Psoas muscle (tissue), 8 donors: ENCODE measurements around the gene SLC38A10. TPM values are rescaled to one million over a fixed set of nuclear protein-coding genes. Genes with fewer than 3 reads are reported as not detected.

ENCODE experiments used
- ATAC-seq, 4 donors: fragments of 200-7000 bp; cut with Tn5 transposase; one replicate each; pipeline ENCODE4 v1.9.1; 2020; ENCODE audit warnings: moderate library complexity in 3 of 4, mild to moderate bottlenecking in 2 of 4
- DNase-seq, 2 donors: peaks; one replicate each; pipeline ENCODE4 v3.0.0-alpha.2; 2020
- H3K27ac ChIP-seq: fragments of 200-600 bp; one replicate; pipeline ENCODE4 v1.8.0; 2022
- H3K27me3 ChIP-seq, 3 donors: fragments of 200-600 bp in 1 of 3; one replicate each; pipeline versions ENCODE4 v1.6.1 to v1.8.0; 2013 to 2022; ENCODE audit warnings: low read length in 2 of 3, mild to moderate bottlenecking in 2 of 3, moderate library complexity in 1 of 3; ENCODE audit not compliant: insufficient read depth in 3 of 3
- H3K36me3 ChIP-seq, 2 donors: fragments of 200-600 bp in 1 of 2; one replicate each; pipeline versions ENCODE4 v1.6.1 to v1.8.0; 2013 to 2022; ENCODE audit warnings: low read depth in 1 of 2, mild to moderate bottlenecking in 1 of 2, moderate library complexity in 1 of 2; ENCODE audit not compliant: insufficient read depth in 1 of 2
- H3K4me1 ChIP-seq: fragments of 200-600 bp; one replicate; pipeline ENCODE4 v1.8.0; 2022
- H3K4me3 ChIP-seq: fragments of 200-600 bp; one replicate; pipeline ENCODE4 v1.8.0; 2022; ENCODE audit warnings: mild to moderate bottlenecking
- H3K9me3 ChIP-seq: fragments of 200-600 bp; one replicate; pipeline ENCODE4 v1.8.0; 2022
- WGBS, 3 donors: extraction: QIAGEN DNeasy Blood & Tissue Kit; methylation state at CpG; one replicate each; pipeline versions ENCODE4 v1.1.6 to v1.1.7; 2013; 5-methylcytosine and 5-hydroxymethylcytosine counted together
- intact Hi-C, 2 donors: fragments of 100-400 bp; cut with DNase I; formaldehyde crosslinking; loops; one replicate each; pipeline versions ENCODE4 v1.11.0 to v1.14.2; 2022
- polyA plus RNA-seq, 3 donors: library from polyadenylated mRNA; stranded (reverse); fragments of 200-250 nt; gene quantifications; one replicate each; pipeline ENCODE4 v1.2.3, GENCODE V29; 2013
- total RNA-seq, 4 donors: library from RNA; stranded (reverse); fragmentation: NEBNext Ultra II Directional in 2 of 4; extraction: Animal tissue kit (Norgen Biotek cat#: 25700) in 2 of 4; gene quantifications; one replicate each; pipeline versions ENCODE4 v1.2.1 to v1.2.4, GENCODE V29; 2021 to 2023
- TF ChIP-seq, protein P1 (sequence below): fragments of 200-600 bp; IDR thresholded peaks from one replicate; pipeline ENCODE4 v1.8.0; 2022; ENCODE audit warnings: antibody characterized with exemption
- donor health status: healthy with polysubstance abuse.
- donor health status: DM: no; HTN: no; CAD: no; lungs with moderate emphysema.
- donor health status: Bipolar disorder and iron deficiency.
- donor health status: healthy.
- donor health status: DM: yes; HTN: yes; CAD: no.
- donor health status: DM: no; HTN: no; CAD: no.
- donor health status: DM: no; HTN: no; CAD: no.
- donor health status: DM: yes; HTN: yes; CAD: no.

SLC38A10 gene
- total and polyA plus RNA-seq, 7 donors = 16.7 to 40.6 (median 19.8) TPM

DNA sequence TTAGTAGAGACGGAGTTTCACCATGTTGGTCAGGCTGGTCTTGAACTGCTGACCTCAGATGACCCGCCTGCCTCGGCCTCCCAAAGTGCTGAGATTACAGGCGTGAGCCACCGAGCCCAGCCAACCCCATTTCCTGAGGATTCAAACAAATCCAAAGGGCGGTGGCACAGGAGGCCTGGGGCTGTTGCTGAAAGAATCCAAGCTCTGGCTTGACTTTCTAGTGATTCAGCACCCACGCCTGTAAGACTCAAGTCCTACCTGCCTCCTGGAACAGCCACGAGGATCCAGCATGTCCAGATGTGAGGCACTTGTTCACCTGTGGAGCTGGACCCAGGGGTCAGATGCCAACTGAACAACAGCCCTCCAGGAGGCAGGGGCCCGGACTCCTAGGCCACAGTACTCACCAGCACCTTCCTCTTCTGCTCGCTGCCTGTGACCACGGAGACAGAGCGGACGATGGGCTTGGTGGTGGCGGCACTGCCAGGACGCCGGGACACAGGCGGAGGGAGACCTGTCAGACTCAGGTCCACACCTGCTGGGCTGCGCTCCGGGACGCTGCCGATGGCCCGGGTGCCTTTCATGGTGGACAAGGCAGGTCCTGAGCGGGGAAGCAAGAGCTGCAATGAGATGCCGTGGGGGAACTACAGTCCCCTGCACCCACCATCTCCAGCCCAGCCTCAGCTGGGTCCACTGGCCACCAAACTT lies 75.5 kb downstream of the SLC38A10 start:
- H3K9me3 ChIP-seq = no peaks in the 10 kb centered on the region
- WGBS, 3 donors = 93 to 97% (median 95%) methylated on average over 24 of the region's 24 CpGs
- intact Hi-C loops = no loop called here
- peaks cover 0 to 7% of the 10 kb centered on the region in 2 donors for H3K36me3 ChIP-seq
- DNase-seq = no peak
- no peak overlapping the region for H3K4me3 ChIP-seq
- H3K27ac ChIP-seq = no peak overlapping the region
- no peak for ATAC-seq
- no peaks in the 10 kb centered on the region for H3K27me3 ChIP-seq
- TF ChIP-seq, protein P1, sequence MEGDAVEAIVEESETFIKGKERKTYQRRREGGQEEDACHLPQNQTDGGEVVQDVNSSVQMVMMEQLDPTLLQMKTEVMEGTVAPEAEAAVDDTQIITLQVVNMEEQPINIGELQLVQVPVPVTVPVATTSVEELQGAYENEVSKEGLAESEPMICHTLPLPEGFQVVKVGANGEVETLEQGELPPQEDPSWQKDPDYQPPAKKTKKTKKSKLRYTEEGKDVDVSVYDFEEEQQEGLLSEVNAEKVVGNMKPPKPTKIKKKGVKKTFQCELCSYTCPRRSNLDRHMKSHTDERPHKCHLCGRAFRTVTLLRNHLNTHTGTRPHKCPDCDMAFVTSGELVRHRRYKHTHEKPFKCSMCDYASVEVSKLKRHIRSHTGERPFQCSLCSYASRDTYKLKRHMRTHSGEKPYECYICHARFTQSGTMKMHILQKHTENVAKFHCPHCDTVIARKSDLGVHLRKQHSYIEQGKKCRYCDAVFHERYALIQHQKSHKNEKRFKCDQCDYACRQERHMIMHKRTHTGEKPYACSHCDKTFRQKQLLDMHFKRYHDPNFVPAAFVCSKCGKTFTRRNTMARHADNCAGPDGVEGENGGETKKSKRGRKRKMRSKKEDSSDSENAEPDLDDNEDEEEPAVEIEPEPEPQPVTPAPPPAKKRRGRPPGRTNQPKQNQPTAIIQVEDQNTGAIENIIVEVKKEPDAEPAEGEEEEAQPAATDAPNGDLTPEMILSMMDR = no peak
- H3K4me1 ChIP-seq = peaks cover 18% of the 10 kb centered on the region

DNA sequence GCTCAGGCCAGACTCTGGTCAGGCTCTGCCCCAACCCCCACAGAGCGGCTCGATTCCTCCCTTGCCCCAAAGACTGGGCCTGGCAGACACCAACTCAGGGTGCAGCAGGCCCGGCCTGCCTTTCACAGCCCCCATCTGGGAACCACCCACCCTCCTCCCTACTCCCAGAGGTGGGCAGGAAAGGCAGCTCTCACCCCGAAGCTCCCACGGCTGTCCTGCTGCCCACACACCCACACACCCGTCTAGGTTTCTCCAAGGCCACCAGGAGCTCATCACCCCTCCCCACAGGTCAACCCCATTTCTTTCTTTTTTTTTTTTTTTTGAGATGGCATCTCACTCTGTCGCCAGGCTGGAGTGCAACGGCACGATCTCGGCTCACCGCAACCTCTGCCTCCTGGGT lies 76.1 kb downstream of the SLC38A10 start:
- ATAC-seq (no peak), DNase-seq (no peak)
- TF ChIP-seq, protein P1 = no peak
- intact Hi-C loops = no loop called here
- 93 to 95% (median 95%) methylated on average over 11 of the region's 11 CpGs for WGBS, 3 donors
- H3K4me1 ChIP-seq = peaks cover 18% of the 10 kb centered on the region
- H3K36me3 ChIP-seq = peaks cover 0 to 7% of the 10 kb centered on the region in 2 donors
- no peak overlapping the region for H3K27ac ChIP-seq
- no peaks in the 10 kb centered on the region for H3K27me3 ChIP-seq
- no peaks in the 10 kb centered on the region for H3K9me3 ChIP-seq
- H3K4me3 ChIP-seq = no peak overlapping the region

DNA sequence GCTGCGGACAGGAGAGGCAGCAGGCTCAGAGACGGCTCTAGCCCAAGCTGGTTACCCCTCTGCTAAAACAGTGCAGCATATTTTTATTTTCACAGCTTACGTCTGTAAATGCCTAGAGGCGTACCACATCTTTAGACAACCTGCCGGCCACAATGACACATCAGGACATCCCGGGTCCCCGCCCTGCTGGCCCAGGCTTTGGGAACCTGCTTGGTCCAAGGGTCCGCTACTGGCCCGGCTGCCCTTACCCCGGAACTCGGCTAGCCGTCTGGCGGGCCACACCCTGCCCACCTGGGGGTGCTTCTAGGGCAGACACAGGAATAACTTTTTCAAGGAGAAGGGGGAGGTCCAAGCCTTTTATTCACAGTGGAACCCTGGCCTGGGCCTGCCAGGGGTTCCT lies 76.6 kb downstream of the SLC38A10 start:
- 92 to 95% (median 93%) methylated on average over 13 of the region's 13 CpGs for WGBS, 3 donors
- intact Hi-C loops = no loop called here
- ATAC-seq = no peak
- Histone ChIP-seq H3K36me3 (peaks cover 0 to 7% of the 10 kb centered on the region in 2 donors), H3K9me3 (no peaks in the 10 kb centered on the region), H3K4me1 (peaks cover 14% of the 10 kb centered on the region), H3K27ac (no peak overlapping the region), H3K27me3 (no peaks in the 10 kb centered on the region), H3K4me3 (no peak overlapping the region)
- no peak for DNase-seq
- TF ChIP-seq, protein P1 = no peak

DNA sequence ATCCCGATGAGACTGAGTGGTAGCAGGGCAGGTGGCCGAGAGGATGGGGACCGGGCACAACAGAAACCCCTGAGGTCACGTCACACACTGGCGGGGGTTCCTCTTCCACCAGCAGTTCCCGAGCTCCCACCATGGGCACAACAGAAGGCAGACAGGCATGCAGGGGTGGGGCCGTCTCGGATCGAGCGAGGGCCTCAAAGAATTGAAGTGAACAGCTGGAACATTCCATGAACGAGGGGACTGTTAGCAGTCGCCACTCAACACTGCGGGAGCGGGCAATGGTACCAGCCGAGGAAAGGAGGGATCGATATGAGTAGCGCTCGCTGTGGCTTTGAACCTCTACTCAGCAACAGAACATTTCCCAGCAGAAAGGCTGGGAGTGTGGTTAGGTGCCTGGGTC lies 77.6 kb downstream of the SLC38A10 start:
- WGBS, 3 donors = 57 to 72% (median 59%) methylated on average over 18 of the region's 18 CpGs
- ATAC-seq = no peak
- Histone ChIP-seq H3K27me3 (no peaks in the 10 kb centered on the region), H3K4me3 (no peak overlapping the region), H3K4me1 (peaks cover 10% of the 10 kb centered on the region), H3K27ac (no peak overlapping the region), H3K9me3 (no peaks in the 10 kb centered on the region), H3K36me3 (peaks cover 0 to 7% of the 10 kb centered on the region in 2 donors)
- no peak for DNase-seq
- TF ChIP-seq, protein P1 = no peak
- intact Hi-C loops = no loop called here

DNA sequence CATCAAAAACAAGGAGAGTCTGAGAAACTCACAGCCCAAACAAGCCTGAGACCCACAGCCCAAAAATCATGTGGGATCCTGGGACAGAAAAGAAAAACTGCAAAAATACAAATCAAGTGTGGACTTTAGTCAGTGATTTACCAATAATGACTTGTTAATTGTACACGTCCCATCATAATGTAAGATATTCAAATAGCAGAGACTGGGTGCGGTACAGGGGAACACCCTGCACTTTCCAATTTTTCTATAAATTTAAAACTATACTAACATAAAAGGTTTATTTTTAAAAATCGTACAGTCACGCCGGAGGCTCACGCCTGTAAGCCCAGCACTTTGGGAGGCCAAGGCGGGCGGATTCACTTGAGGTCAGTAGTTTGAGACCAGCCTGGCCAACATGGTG lies 81.1 kb downstream of the SLC38A10 start:
- TF ChIP-seq, protein P1 = no peak
- H3K27me3 ChIP-seq = no peaks in the 10 kb centered on the region
- intact Hi-C loops = no loop called here
- 95 to 97% (median 97%) methylated on average over 8 of the region's 8 CpGs for WGBS, 3 donors
- no peak for DNase-seq
- ATAC-seq = no peak
- no peaks in the 10 kb centered on the region for H3K36me3 ChIP-seq
- H3K27ac ChIP-seq = no peak overlapping the region
- no peak overlapping the region for H3K4me3 ChIP-seq
- no peaks in the 10 kb centered on the region for H3K4me1 ChIP-seq
- no peaks in the 10 kb centered on the region for H3K9me3 ChIP-seq
